ENCODE data around the gene HERPUD1.

HERPUD1 gene

DNA sequence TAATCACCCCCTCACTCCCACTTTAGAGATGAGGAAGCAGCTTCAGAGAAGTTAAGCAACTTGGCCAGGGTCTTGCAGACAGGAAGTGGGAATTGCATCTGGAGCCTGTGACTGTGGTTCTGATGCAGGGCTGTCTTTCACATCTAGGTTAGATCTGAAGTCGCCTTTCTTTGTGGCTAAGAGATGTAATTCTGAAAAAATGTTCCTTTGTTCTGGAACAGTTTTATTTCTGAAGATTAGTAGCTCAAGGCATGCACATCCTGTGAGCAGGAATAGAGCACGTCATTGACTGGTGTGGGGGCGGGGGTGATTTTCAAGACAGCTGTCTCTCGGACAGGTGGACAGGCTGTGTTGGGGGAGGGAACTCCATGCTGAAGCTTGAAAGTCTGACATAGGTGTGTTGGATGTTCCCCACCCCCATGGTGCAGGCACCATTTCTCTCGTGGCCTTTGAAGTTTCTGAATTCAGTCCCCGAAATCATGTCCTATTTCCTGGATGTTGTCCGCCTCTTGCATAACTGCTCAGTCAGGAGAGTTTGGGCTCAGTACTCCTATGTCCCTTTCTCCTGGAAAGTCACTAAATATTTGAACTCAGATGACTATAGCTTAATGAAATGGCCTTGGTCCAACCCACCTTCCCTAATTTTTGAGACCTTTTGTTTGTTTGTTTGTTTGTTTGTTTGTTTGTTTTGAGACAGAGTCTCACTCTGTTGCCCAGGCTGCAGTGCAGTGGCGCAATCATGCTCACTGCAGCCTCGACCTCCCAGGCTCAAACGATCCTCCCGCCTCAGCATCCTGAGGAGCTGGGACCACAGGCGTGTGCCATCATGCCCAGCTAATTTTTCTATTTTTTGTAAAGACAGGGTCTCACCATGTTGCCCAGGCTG is 21.0 kb upstream of the HERPUD1 start:
- no peak for DNase-seq (ENCODE audit: low read depth in 2 of 2, low spot score in 1 of 2)

DNA sequence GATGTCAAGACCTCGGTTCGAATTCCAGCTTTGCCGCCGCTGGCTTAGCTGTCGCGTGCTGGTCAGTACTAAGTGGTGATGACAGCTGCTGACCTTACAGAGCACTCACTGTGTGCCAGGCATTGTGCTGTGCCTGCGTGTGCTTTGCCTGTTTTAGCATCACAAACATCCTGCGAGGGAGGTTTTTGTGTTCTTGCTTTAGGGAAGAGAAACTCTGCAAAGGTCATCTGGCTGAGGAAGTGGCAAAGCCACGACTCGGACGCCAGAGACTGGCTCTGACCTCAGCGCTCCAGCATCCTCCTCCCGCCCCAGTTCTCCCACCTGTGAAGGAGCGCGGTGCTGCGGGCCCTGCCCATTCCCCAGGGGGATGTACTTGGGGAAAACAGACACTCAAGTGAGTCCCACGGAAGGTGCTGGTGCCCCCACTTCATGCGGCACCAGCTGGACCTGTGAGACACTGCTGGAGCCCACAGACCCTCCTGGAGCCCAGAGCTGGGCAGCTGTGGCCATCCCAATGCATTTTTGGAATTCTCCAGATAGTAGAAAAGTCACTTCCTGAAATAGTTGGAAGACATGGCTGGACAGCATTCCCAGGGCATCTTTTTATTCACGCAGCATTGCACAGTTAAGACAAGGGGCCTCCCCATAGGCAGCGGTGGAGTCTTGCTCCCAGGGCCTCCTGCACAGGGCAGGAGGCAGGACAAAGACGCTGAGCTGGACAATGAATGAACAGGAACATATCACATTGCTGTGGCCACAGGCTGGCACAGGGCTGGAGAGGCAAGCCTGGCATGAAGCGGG is 20.0 kb upstream of the HERPUD1 start:
- DNase-seq (ENCODE audit: low read depth in 2 of 2, low spot score in 1 of 2) = no peak

DNA sequence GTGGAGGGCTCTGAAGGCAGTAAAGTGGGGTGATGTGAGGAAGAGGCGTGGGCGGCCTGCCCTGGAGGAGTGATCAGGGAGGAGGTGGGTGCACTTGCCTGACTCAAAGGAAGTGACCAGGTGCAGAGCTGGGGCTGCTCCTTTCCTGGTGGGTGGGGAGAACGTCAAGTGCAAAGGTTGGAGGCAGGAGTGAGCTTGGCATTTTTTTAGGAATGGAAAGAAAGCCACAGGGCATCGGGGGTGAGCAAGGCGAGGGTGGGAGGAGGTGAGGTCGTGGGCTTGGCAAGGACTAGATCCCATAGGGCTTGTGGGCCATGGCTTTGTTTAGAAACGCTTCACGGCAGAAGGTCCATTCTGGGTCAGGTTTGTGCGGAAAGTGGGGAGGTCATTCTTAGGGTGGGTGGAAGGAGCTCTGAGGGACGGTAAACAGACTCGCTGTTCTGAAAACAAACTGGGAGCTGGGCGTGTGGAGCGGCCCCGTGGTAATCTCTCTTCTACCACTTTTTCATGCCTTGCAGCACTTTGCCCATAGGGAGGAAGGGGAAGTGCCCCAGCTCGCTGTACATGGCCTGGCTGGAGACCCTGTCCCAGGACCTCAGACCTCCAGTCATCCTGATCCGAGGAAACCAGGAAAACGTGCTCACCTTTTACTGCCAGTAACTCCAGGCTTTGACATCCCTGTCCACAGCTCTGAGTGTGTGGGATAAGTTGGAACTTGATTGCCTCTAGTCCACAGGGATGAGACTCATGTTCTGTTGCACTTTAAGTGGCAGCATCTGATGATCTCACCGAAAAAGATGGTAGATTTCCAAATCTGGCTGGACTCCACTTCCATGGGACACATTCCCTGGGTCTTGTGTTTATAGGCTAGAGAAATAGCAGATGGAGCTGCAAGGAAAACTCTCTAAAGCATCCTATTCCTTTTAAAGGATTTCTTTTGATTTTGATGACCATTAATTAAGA is 18.9 kb upstream of the HERPUD1 start:
- DNase-seq (ENCODE audit: low read depth in 2 of 2, low spot score in 1 of 2) = no peak

DNA sequence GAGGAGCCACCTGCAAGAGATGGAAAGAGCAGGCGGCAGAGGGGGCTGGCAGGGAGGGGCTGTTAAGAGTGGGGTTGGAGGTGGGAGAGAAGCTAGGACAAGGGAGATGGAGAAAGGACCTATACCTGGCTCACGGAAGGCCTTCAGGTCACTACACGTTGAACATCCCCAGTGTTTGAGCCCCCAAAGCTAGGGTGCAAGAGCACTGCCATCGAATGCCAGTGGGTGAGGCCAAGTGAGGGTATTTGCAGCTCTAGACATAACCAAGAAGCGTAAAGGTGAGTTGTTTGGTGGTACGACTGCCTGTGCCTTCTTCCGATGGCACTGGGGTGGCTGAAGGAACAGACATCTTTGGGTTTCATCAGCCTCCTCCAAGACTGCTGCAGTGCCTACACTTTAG is 17.0 kb upstream of the HERPUD1 start:
- no peak for DNase-seq (ENCODE audit: low read depth in 2 of 2, low spot score in 1 of 2)

DNA sequence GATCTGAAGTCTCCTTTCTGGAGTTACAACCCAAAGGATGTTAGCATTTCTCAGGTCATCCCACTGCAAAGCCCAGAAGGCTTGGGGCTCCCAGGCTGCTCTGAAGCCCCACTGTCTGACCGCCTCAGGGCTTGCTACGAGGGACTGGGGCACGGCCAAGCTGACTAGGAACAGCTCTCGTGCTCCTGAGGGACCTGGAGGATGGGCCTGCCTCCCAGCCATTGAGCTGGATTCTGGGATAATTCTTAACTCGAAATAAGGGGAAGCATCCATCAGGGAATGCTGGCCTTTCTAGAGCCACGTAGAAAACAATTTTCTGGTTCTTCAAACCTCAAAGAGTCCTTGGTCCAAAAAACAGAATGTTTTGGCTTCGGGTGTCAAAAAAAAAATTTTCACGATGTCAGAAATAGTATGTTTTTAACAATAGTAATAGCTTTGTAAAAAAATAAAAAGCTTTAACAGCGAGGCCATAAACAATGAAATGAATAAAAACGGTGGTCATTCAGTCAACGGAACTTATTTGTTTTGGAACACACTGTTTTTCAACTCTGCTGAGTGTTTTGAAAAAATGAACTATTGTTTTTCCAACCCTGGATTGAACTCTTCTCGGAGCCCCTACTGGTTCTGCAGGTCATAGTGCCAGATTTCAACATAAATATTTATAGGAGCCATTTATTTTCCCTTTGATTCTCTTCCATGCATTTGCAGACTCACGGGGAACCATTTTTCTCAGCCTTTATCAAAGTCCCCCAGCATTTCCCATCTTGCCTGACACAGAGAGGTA is 16.4 kb upstream of the HERPUD1 start:
- DNase-seq (ENCODE audit: low read depth in 2 of 2, low spot score in 1 of 2) = no peak

DNA sequence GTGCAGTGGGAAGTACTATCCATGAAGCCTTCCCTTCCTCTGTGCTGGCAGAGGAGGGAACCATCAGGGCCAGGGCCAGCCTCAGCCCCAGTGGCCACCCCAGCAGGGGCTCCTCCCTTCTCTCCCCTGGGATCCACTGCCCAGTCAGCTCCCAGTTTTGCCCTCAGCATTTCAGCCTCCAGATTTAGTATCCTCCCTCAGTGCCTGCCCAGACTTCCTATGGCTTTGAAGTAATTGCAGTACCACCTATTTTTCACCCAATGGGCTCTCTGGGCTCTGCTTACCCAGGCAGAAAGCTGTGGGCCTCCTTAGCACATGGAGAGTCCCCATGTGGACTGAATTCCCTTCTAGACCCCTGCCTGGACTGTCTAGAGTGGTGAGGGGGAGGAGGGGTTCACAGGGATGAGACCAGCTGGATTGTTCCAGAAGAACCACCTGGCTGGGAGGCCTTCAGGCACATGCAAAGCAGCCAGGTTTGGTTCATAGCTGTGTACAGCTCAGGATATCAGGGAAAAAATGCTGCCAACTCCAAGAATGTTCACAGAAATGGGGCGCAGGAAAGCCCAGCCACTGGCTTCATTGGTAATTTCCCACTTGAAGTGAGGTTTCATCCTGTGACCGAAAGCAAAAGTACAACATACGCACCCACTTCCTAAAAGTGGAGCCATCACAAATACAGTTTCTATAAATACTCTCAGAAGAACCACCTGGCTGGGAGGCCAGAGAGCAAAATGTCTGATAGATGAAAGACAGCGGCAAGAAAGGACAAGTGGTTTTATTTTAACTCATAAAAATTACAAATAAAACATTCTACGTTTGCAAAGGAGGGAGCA is 15.2 kb upstream of the HERPUD1 start:
- DNase-seq (ENCODE audit: low read depth in 2 of 2, low spot score in 1 of 2) = no peak

DNA sequence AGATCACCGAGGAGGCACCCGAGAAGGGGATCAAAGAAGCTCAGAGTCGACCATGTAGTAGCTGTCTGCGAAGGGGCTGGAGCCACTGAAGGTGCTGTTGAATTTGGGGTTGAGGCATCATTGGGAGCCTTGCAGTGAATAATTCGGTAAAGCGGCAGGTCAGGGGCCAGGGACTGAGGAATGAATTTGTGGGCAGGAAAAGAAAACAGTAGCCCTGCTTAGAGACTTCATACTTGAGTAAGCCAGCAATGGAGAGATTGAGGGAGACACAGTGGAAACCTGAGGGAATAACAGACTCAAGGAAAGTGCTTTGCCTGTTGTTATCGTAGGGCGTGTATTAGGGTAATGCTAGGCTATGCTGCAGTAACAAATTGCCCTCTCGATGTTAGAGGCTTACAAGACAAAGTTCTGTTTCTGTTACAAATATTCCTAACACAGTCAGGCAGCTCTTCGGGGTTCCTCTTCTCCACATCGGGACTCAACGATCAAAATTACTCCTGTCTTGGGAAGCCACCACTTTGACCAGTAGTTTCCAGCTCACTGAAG is 13.4 kb upstream of the HERPUD1 start:
- DNase-seq (ENCODE audit: low read depth in 2 of 2, low spot score in 1 of 2) = no peak

DNA sequence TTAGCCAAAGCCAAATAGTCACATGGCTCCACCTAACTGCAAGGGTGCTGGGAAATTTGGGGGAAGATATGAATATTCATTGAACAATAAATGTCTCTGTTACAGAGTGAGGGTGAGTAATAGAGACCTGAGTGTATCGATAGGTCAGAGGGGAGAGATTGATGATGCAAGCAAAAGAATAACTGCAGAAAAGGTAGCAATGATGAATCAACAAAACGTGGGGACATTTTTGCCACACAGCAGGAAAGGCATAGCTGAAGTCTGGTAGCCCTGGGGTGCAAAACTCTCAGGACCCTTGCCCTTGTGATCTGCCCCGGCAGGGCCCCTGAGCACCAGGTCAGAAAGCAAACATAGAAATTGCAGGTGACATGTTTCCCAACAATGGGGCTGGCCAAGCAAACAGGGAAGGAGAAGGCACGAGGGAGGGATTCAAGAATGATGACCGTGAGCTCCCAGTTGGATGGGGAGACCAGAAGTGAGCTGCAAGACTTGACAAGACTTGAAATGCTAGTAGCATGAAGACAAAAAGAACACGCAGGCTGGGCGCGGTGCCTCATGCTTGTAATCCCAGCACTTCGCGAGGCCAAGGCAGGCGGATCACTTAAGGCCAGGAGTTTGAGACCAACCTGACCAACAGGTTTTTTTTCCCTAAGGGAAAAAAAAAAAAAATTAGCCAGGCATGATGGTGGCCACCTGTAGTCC is 12.7 kb upstream of the HERPUD1 start:
- no peak for DNase-seq (ENCODE audit: low read depth in 2 of 2, low spot score in 1 of 2)

DNA sequence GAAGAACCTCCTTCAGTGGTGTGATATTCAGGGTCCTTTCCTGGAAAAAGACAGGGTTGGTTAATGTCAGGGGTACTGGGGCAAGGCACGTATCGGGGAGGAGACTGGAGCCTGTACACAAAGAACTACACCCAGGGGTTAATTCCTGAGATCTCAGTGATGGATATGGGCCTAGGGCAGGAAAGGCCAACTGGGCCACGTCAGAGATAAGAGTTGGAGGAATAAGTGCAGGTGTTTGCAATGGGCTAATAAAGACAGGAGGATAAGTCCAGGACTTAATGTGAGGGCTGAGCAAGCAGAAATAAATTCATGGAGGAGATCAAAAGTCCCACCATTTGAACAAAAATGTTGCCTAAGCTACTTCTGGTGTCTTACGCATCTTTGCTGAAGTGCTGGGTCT is 10.4 kb upstream of the HERPUD1 start:
- DNase-seq (ENCODE audit: low read depth in 2 of 2, low spot score in 1 of 2) = no peak

DNA sequence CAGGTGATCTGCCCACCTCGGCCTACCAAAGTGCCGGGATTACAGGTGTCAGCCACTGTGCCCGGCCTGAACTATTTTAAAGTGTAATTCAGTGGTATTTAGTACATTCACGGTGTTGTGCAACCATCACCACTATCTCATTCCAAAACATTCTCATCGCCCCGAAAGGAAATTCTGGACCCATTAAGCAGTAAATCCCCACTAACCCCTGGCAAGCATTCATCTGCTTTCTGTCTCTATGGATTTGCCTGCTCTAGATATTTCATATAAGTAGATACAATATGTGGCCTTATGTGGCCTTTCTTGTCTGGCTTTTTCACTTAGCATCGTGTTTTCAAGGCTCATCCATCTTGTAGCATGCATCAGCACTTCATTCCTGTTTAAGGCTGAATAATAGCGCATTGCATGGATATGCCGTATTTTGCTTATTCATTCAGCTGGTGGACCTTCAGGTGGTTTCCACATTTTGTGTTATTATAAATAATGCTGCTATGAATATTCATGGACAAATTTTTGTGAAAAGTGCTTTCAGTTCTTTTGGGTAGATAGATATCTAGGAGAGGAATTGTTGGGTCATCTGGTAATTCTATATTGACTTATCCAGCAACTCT is 8.4 kb upstream of the HERPUD1 start:
- DNase-seq (ENCODE audit: low read depth in 2 of 2, low spot score in 1 of 2) = no peak

DNA sequence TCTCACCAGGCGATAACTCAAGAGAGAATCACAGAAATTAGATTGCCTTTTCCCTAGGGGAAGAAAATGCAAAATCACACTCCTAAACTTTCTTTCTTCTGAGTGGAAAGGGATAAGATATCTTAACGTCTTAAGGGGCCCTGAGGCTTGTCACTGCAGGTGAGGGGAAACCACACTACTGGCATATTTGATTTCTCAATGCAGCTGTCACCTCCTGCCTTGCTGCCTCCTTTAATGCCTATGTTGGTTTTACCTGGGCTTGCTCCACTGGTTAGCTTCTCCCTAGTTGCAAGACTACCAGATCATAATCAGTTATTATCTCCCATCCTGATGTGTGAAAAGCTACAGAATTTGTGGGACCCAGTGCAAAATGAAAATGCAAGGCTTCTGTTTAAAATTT is 4.5 kb upstream of the HERPUD1 start:
- no peak for DNase-seq (ENCODE audit: low read depth in 2 of 2, low spot score in 1 of 2)

DNA sequence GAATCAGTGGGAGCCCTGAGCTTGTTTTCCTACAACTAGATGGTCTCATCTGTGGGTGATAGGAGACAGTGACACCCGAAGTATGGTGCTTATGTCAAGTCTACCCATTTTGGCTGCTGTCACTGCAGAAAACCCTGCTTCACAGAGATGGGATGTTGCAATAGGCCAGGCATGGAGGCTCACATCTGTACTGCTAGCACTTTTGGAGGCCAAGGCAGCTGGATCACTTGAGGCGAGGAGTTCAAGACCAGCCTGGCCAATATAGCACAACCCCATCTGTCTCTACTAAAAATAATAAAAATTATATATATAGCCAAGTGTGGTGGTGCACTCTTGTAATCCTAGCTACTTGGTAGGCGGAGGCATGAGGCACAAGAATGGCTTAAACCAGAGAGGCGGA is 2.3 kb upstream of the HERPUD1 start:
- no peak for DNase-seq (ENCODE audit: low read depth in 2 of 2, low spot score in 1 of 2)

DNA sequence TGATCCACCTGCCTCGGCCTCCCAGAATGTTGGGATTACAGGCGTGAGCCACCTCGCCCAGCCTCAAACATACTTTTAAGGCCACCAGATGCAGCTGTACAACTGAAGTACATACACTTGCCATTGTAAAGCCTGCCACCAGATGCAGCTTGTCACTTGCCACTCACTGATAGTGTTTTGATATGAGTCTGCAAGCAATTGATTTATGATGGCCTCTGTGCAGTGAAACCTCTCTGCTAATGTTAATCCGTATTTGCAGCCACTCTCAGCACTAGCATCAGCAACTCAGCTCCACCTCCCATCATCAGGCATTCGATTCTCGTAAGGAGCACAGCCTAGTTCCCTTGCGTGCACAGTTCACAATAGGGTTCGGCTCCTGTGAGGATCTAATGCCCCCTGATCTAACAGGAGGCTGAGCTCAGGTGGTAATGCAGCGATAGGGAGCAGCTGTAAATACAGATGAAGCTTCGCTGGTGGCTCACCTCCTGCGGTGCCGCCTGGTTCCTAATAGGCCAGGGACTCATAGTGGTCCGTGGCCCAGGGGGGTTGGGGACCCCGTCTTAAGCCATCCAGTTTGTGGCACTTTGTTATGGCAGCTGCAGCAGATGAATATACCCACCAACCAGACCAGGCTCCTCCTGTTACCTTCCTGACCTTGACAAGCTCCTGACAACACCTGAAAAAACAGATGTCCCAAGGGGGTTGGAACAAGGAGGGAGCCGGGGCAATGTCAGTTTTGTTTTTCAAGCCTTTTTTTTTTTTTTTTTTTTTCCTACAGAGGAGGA is 1.3 kb upstream of the HERPUD1 start:
- no peak for DNase-seq (ENCODE audit: low read depth in 2 of 2, low spot score in 1 of 2)

DNA sequence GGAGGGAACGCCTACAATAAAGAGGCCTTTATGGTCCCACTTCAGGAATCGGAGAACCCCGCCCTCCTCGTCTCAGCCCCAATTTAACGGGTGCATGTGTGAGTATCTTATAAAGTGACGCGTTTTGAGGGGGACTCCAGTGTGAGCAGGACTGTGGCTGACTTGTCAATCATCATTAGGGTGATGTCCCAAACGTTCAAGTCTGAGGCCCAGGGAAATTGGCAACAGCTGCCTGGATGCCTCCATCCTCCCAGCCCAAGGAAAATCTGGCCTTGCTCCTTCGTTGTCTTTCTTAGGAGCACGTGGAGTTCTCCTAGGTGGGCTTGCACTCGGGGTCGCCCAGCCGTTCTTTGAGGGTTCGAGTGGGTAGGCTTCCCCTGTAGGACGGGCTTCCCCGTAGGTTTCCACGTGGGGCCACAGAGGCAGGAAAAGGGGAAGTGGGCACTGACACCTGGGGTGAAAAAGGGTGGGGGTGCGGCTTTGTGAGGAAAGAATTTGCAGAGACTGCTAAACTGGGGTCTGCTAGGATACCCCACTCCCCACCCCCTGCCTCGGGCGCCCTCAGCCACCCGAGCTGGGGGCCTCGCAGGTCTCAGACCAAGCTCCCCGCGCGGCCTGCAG is 561 bp upstream of the HERPUD1 start:
- DNase-seq (ENCODE audit: low read depth in 2 of 2, low spot score in 1 of 2) = no peak

DNA sequence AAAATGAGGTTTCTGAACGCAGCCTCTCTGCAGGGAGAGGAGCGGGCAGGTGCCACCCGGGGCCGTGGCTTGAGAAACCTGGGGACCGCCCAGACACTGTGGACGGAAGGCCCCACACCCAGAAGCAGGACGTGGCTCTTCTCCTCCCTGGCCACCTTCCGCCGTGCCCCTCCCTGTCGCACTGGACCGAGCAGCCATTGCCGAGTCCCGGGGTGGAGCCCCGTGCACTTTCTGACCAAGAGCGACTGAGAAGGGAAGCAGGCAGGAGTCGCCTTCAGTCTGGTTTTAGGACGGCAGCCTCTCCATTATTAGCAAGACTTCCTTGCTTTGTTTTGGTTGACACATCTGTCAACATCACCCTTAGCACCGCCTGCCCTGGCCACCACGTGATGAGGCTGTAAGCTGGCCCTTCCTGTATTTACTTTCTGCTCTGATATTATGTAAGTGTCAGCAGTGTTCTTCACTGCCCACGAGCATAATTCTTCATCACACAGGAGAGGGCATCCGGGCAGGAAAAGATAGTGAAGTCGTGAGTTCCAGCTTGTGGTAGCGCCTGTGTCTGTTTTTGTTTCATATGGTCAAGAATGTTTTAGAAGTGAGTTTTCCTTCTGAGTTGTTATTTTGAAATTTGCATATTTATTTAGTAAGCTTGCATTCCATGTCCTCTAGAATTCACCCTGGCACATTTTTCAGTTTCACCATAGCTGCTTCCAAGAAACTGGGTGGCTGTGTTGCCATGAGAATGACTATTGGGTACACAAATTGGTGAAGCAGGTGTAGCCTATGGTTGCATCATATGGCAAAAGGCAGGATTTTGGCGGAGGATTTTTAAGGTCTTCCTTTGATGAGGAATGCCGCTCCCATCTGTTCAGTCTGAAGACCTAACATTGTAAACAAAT is 1.0 kb downstream of the HERPUD1 start:
- DNase-seq (ENCODE audit: low read depth in 2 of 2, low spot score in 1 of 2) = peak in 1 of 2 donors; percentile 10
